Measurements from ENCODE around the gene MCM9.

GRCh38 chr6:118952683-118953082 lies 17.7 kb upstream of the MCM9 start:
- TF ChIP-seq CTCF (IDR thresholded peaks at IDR 0.05) = no peak
- TF ChIP-seq EZH2 (IDR thresholded peaks at IDR 0.05) = no peak
- no peak for TF ChIP-seq EZH2phosphoT487 (IDR thresholded peaks at IDR 0.05)
